Measurements from ENCODE around the gene SFRP2. TPM values are rescaled to one million over a fixed set of nuclear protein-coding genes. Genes with fewer than 3 reads are reported as not detected.

The SFRP2 gene
- total and polyA plus RNA-seq, 2 of the 4 experiments (the other 2 are of a cell fraction) = not detected

- CTCF ChIA-PET = no interaction called here
These were observed 8.7 kb downstream of the SFRP2 start for GRCh38 chr4:153780221-153780620.

More at GRCh38 chr4:153780221-153780620, 8.7 kb downstream of the SFRP2 start:
- intact Hi-C loops (cut with micrococcal nuclease) (loop anchor here (10.0 kb wide), 1 partner anchor 725 kb away; no protein-coding TSS in a partner anchor), dilution Hi-C loops (cut with HindIII; ENCODE audit: low sequenced_read_pairs, unreplicated experiment) (no loop called here), in situ Hi-C loops (cut with MboI; ENCODE audit: low sequenced_read_pairs) (no loop called here)
- no peak overlapping the region for H4K8ac ChIP-seq (ENCODE audit: low read depth in 2 of 2, low read length in 2 of 2)
- H2BK15ac ChIP-seq (ENCODE audit: low read depth, low read length) = no peak overlapping the region
- H3K4me3 ChIP-seq (ENCODE audit: insufficient read depth, low read depth, low read length) = no peak overlapping the region
- peaks cover 2% of the 10 kb centered on the region; the same call in 1 of the 2 replicates for H3K27me3 ChIP-seq (ENCODE audit: control insufficient read depth, insufficient read depth, low read length)
- H3K4me1 ChIP-seq (ENCODE audit: control insufficient read depth, insufficient read depth, low read length) = no peaks in the 10 kb centered on the region
- no TSS peak for BruUV-seq (replicated peaks)
- H3K18ac ChIP-seq (ENCODE audit: low read depth, low read length) = no peak overlapping the region
- no peaks in the 10 kb centered on the region for H3K9me3 ChIP-seq (ENCODE audit: control insufficient read depth, insufficient read depth, low read length)
- no peaks in the 10 kb centered on the region for H3K9me1 ChIP-seq (ENCODE audit: insufficient read depth, low read length)
- H3K56ac ChIP-seq (ENCODE audit: extremely low read depth, insufficient read depth, low read length) = no peak overlapping the region
- no peak overlapping the region for H2AK9ac ChIP-seq (replicated peaks; ENCODE audit: low read depth, low read length, poor library complexity)
- no peak overlapping the region for H2BK20ac ChIP-seq (ENCODE audit: low read depth, low read length)
- no peak overlapping the region for H3K4me2 ChIP-seq (ENCODE audit: low read depth, low read length)
- H3K14ac ChIP-seq (replicated peaks; ENCODE audit: low read depth, low read length) = no peak overlapping the region
- no peak overlapping the region for H2BK5ac ChIP-seq (ENCODE audit: low read depth, low read length, poor library complexity, severe bottlenecking)
- TF ChIP-seq BHLHE40 (IDR thresholded peaks at IDR 0.05; ENCODE audit: low read depth, low read length) (no peak), RAD21 (IDR thresholded peaks at IDR 0.05; ENCODE audit: low read length) (no peak), FOS (IDR thresholded peaks at IDR 0.05; ENCODE audit: low read depth, low read length) (no peak), SMC3 (IDR thresholded peaks at IDR 0.05; ENCODE audit: low read depth, low read length) (no peak), CEBPB (IDR thresholded peaks at IDR 0.05; ENCODE audit: low read depth, low read length) (no peak), RFX5 (IDR thresholded peaks at IDR 0.05; ENCODE audit: low read depth, low read length) (no peak), RCOR1 (IDR thresholded peaks at IDR 0.05; ENCODE audit: insufficient replicate concordance, low read length) (no peak), MAFK (IDR thresholded peaks at IDR 0.05; ENCODE audit: low read depth, low read length) (no peak), NFE2L2 (IDR thresholded peaks at IDR 0.05; ENCODE audit: low read depth, low read length) (no peak), MAZ (IDR thresholded peaks at IDR 0.05; ENCODE audit: borderline replicate concordance, low read depth, low read length) (no peak), ELK1 (IDR thresholded peaks at IDR 0.05; ENCODE audit: borderline replicate concordance, low read depth, low read length) (no peak), CHD1 (IDR thresholded peaks at IDR 0.05; ENCODE audit: low read depth, low read length) (no peak), MXI1 (IDR thresholded peaks at IDR 0.05; ENCODE audit: borderline replicate concordance, low read depth, low read length) (no peak), POLR2A (IDR thresholded peaks at IDR 0.05; ENCODE audit: low read depth, low read length) (no peak), CTCF (conservative IDR thresholded peaks at IDR 0.05; ENCODE audit: low read depth, low read length) (no peak)
- TF ChIP-seq, protein P1, sequence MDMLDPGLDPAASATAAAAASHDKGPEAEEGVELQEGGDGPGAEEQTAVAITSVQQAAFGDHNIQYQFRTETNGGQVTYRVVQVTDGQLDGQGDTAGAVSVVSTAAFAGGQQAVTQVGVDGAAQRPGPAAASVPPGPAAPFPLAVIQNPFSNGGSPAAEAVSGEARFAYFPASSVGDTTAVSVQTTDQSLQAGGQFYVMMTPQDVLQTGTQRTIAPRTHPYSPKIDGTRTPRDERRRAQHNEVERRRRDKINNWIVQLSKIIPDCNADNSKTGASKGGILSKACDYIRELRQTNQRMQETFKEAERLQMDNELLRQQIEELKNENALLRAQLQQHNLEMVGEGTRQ (IDR thresholded peaks at IDR 0.05; ENCODE audit: low read depth, low read length) = no peak
- H4K20me1 ChIP-seq (ENCODE audit: insufficient read depth, low read length) = no peaks in the 10 kb centered on the region
- H3K79me1 ChIP-seq (ENCODE audit: low read depth in 1 of 2, low read length in 2 of 2) = no peaks in the 10 kb centered on the region
- ATAC-seq (ENCODE audit: low read depth) (no peak), DNase-seq (no peak)
- no peak overlapping the region for H3K23ac ChIP-seq (ENCODE audit: low read depth, low read length)
- H3K36me3 ChIP-seq (ENCODE audit: control insufficient read depth, insufficient read depth, low read length) = no peaks in the 10 kb centered on the region
- no peak overlapping the region for H3K27ac ChIP-seq (ENCODE audit: insufficient read depth, low read length)
- H3K4ac ChIP-seq (ENCODE audit: low read depth, low read length) = no peak overlapping the region
- no peak overlapping the region for H2BK120ac ChIP-seq (ENCODE audit: low read depth, low read length)
- no CpG with 5 or more reads among the region's 2 CpGs for WGBS, 2 experiments (ENCODE audit: extremely low coverage in 2 of 2, insufficient read length in 1 of 2)
- H4K5ac ChIP-seq (ENCODE audit: low read depth, low read length) = no peak overlapping the region
- POLR2A ChIA-PET (ENCODE audit: unreplicated experiment) = no interaction called here
- H3K9ac ChIP-seq (ENCODE audit: low read depth, low read length) = no peak overlapping the region
- no peak overlapping the region for H4K91ac ChIP-seq (ENCODE audit: insufficient read depth, low read depth, low read length)
- H2AK5ac ChIP-seq (ENCODE audit: low read depth, low read length) = no peak overlapping the region
- H2AFZ ChIP-seq (replicated peaks; ENCODE audit: low read length, poor library complexity) = no peak overlapping the region
